Subcutaneous abdominal adipose tissue (tissue), 5 donors: ENCODE results near the gene CDC42EP5.
A peak's percentile ranks its signal among the peaks of the same experiment; 100 is the strongest.

Source experiments
- H3K27ac ChIP-seq: one replicate; pipeline ENCODE4 v1.7.0; 2013; ENCODE audit warnings: low read depth, mild to moderate bottlenecking, inconsistent platforms, low read length, moderate library complexity
- H3K27me3 ChIP-seq, 5 donors: one replicate each; pipeline ENCODE4 v1.7.0; 2013; ENCODE audit warnings: low read length in 5 of 5, inconsistent platforms in 1 of 5; ENCODE audit not compliant: control insufficient read depth in 5 of 5, insufficient read depth in 4 of 5
- H3K36me3 ChIP-seq, 5 donors: one replicate each; pipeline ENCODE4 v1.7.0; 2013; ENCODE audit warnings: low read length in 5 of 5; ENCODE audit not compliant: control insufficient read depth in 5 of 5, insufficient read depth in 5 of 5
- H3K4me1 ChIP-seq, 5 donors: one replicate each; pipeline ENCODE4 v1.7.0; 2013; ENCODE audit warnings: low read length in 5 of 5, mild to moderate bottlenecking in 3 of 5, moderate library complexity in 1 of 5; ENCODE audit not compliant: control insufficient read depth in 5 of 5, insufficient read depth in 5 of 5
- H3K4me3 ChIP-seq, 5 donors: one replicate each; pipeline ENCODE4 v1.7.0; 2013; ENCODE audit warnings: low read length in 5 of 5, low read depth in 1 of 5
- H3K9ac ChIP-seq, 5 donors: one replicate each; pipeline ENCODE4 v1.7.0; 2013; ENCODE audit warnings: low read length in 5 of 5, mild to moderate bottlenecking in 4 of 5, moderate library complexity in 3 of 5
- H3K9me3 ChIP-seq, 5 donors: one replicate each; pipeline ENCODE4 v1.7.0; 2013; ENCODE audit warnings: low read length in 5 of 5; ENCODE audit not compliant: control insufficient read depth in 5 of 5
- donor health status: healthy.
- donor health status: healthy.
- donor health status: healthy.
- donor health status: healthy.
- donor health status: healthy.

The CDC42EP5 gene

GRCh38 chr19:54435551-54436016 lies 37.5 kb downstream of the CDC42EP5 start:
- Histone ChIP-seq H3K27ac (no peak overlapping the region), H3K9me3 (no peaks in the 10 kb centered on the region), H3K36me3 (peaks cover 0 to 9% (median 0%) of the 10 kb centered on the region in 5 donors), H3K9ac (peak overlapping the region in 1 of 5 donors; percentile 17), H3K4me1 (peaks cover 2 to 44% (median 33%) of the 10 kb centered on the region in 5 donors), H3K27me3 (peaks cover 0 to 3% (median 0%) of the 10 kb centered on the region in 5 donors), H3K4me3 (no peak overlapping the region)

GRCh38 chr19:54434873-54435214 lies 38.3 kb downstream of the CDC42EP5 start:
- peaks cover 0 to 5% (median 0%) of the 10 kb centered on the region in 5 donors for H3K36me3 ChIP-seq
- H3K4me3 ChIP-seq = no peak overlapping the region
- no peak overlapping the region for H3K9ac ChIP-seq
- H3K9me3 ChIP-seq = no peaks in the 10 kb centered on the region
- H3K4me1 ChIP-seq = peaks cover 2 to 50% (median 38%) of the 10 kb centered on the region in 5 donors
- peaks cover 0 to 8% (median 2%) of the 10 kb centered on the region in 5 donors for H3K27me3 ChIP-seq
- no peak overlapping the region for H3K27ac ChIP-seq

GRCh38 chr19:54434112-54434872 lies 38.8 kb downstream of the CDC42EP5 start:
- Histone ChIP-seq H3K27ac (no peak overlapping the region), H3K9me3 (no peaks in the 10 kb centered on the region), H3K9ac (no peak overlapping the region), H3K27me3 (peaks cover 2 to 11% (median 7%) of the 10 kb centered on the region in 5 donors), H3K4me1 (peaks cover 2 to 49% (median 34%) of the 10 kb centered on the region in 5 donors), H3K36me3 (peaks cover 0 to 4% (median 0%) of the 10 kb centered on the region in 5 donors), H3K4me3 (no peak overlapping the region)

GRCh38 chr19:54433697-54434096 lies 39.4 kb downstream of the CDC42EP5 start:
- Histone ChIP-seq H3K27me3 (peaks cover 8 to 17% (median 13%) of the 10 kb centered on the region in 5 donors), H3K4me1 (peaks cover 2 to 43% (median 28%) of the 10 kb centered on the region in 5 donors)

GRCh38 chr19:54432144-54432738 lies 40.9 kb downstream of the CDC42EP5 start:
- Histone ChIP-seq H3K27ac (no peak overlapping the region), H3K4me1 (peaks cover 2 to 38% (median 25%) of the 10 kb centered on the region in 5 donors), H3K9ac (no peak overlapping the region), H3K4me3 (no peak overlapping the region), H3K9me3 (no peaks in the 10 kb centered on the region), H3K27me3 (peaks cover 8 to 20% (median 16%) of the 10 kb centered on the region in 5 donors), H3K36me3 (no peaks in the 10 kb centered on the region)

More at GRCh38 chr19:54433697-54434096, 39.4 kb downstream of the CDC42EP5 start:
- no peak overlapping the region for H3K9ac ChIP-seq
- H3K9me3 ChIP-seq = no peaks in the 10 kb centered on the region
- no peak overlapping the region for H3K4me3 ChIP-seq
- no peak overlapping the region for H3K27ac ChIP-seq
- H3K36me3 ChIP-seq = no peaks in the 10 kb centered on the region

- no peaks in the 10 kb centered on the region for H3K36me3 ChIP-seq
- peak overlapping the region in 1 of 5 donors; percentile 45 for H3K4me3 ChIP-seq
- H3K4me1 ChIP-seq = peaks cover 2 to 38% (median 25%) of the 10 kb centered on the region in 5 donors
- peaks cover 8 to 24% (median 19%) of the 10 kb centered on the region in 5 donors for H3K27me3 ChIP-seq
- no peak overlapping the region for H3K9ac ChIP-seq
- H3K9me3 ChIP-seq = no peaks in the 10 kb centered on the region
- H3K27ac ChIP-seq = no peak overlapping the region
These were observed 41.7 kb downstream of the CDC42EP5 start for GRCh38 chr19:54431255-54431838.

GRCh38 chr19:54430306-54431254 lies 42.5 kb downstream of the CDC42EP5 start:
- H3K27me3 ChIP-seq = peaks cover 8 to 27% (median 24%) of the 10 kb centered on the region in 5 donors

GRCh38 chr19:54429545-54430227 lies 43.4 kb downstream of the CDC42EP5 start:
- Histone ChIP-seq H3K27ac (no peak overlapping the region), H3K27me3 (peaks cover 8 to 34% (median 24%) of the 10 kb centered on the region in 5 donors), H3K9me3 (no peaks in the 10 kb centered on the region), H3K36me3 (no peaks in the 10 kb centered on the region), H3K9ac (no peak overlapping the region), H3K4me1 (peaks cover 2 to 22% (median 19%) of the 10 kb centered on the region in 5 donors), H3K4me3 (no peak overlapping the region)

More at GRCh38 chr19:54430306-54431254, 42.5 kb downstream of the CDC42EP5 start:
- H3K36me3 ChIP-seq = no peaks in the 10 kb centered on the region
- peak overlapping the region in 4 of 5 donors; percentile 32 to 51 (median 44) for H3K4me3 ChIP-seq
- H3K4me1 ChIP-seq = peaks cover 2 to 31% (median 24%) of the 10 kb centered on the region in 5 donors
- H3K9ac ChIP-seq = no peak overlapping the region
- no peak overlapping the region for H3K27ac ChIP-seq
- H3K9me3 ChIP-seq = no peaks in the 10 kb centered on the region

GRCh38 chr19:54429176-54429495 lies 44.0 kb downstream of the CDC42EP5 start:
- H3K9me3 ChIP-seq = no peaks in the 10 kb centered on the region
- no peak overlapping the region for H3K9ac ChIP-seq
- peaks cover 8 to 36% (median 24%) of the 10 kb centered on the region in 5 donors for H3K27me3 ChIP-seq
- H3K4me3 ChIP-seq = no peak overlapping the region
- no peak overlapping the region for H3K27ac ChIP-seq
- no peaks in the 10 kb centered on the region for H3K36me3 ChIP-seq
- H3K4me1 ChIP-seq = peaks cover 0 to 19% (median 16%) of the 10 kb centered on the region in 5 donors
